Endodermal cell (in vitro differentiated cells): ENCODE measurements around the gene FCN2. TPM values are rescaled to one million over a fixed set of nuclear protein-coding genes. Genes with fewer than 3 reads are reported as not detected.
A peak's percentile ranks its signal among the peaks of the same experiment; 100 is the strongest.

Source experiments
- DNase-seq: peaks from one replicate; pipeline ENCODE4 v3.0.0-alpha.2; 2017
- H3K27ac ChIP-seq: 2 replicates; pipeline ENCODE4 v1.5.1; 2013; ENCODE audit warnings: mild to moderate bottlenecking, low read depth, low read length, moderate library complexity
- H3K27me3 ChIP-seq: 2 replicates; pipeline ENCODE4 v1.6.1; 2013; ENCODE audit warnings: mild to moderate bottlenecking, low read length, moderate library complexity; ENCODE audit not compliant: insufficient read depth, control insufficient read depth, poor library complexity, severe bottlenecking
- H3K36me3 ChIP-seq: 2 replicates; pipeline ENCODE4 v1.7.0; 2013; ENCODE audit warnings: mild to moderate bottlenecking, low read length, moderate library complexity; ENCODE audit not compliant: control insufficient read depth, insufficient read depth
- H3K4me1 ChIP-seq: one replicate; pipeline ENCODE4 v1.7.0; 2013; ENCODE audit warnings: low read length; ENCODE audit not compliant: control insufficient read depth, insufficient read depth
- H3K4me3 ChIP-seq: 2 replicates; pipeline ENCODE4 v1.5.1; 2013; ENCODE audit warnings: mild to moderate bottlenecking, low read length, moderate library complexity
- H3K9ac ChIP-seq: 2 replicates; pipeline ENCODE4 v1.6.1; 2013; ENCODE audit warnings: mild to moderate bottlenecking, low read length, moderate library complexity; ENCODE audit not compliant: poor library complexity, severe bottlenecking; ENCODE audit errors: extremely low read depth
- H3K9me3 ChIP-seq: 2 replicates; pipeline ENCODE4 v1.6.1; 2013; ENCODE audit warnings: mild to moderate bottlenecking, low read length, moderate library complexity; ENCODE audit not compliant: control insufficient read depth
- H3K27ac Mint-ChIP-seq: 2 replicates; pipeline ENCODE4 v1.8.0; 2020; ENCODE audit warnings: mixed read lengths
- H3K27me3 Mint-ChIP-seq: 2 replicates; pipeline ENCODE4 v1.8.0; 2021; ENCODE audit warnings: mild to moderate bottlenecking, mixed read lengths; ENCODE audit not compliant: insufficient read depth
- H3K36me3 Mint-ChIP-seq: 2 replicates; pipeline ENCODE4 v1.8.0; 2020; ENCODE audit warnings: low read depth, mixed read lengths
- H3K4me1 Mint-ChIP-seq: 2 replicates; pipeline ENCODE4 v1.8.0; 2020; ENCODE audit warnings: mixed read lengths
- H3K4me3 Mint-ChIP-seq: 2 replicates; pipeline ENCODE4 v1.8.0; 2020; ENCODE audit warnings: mild to moderate bottlenecking, moderate library complexity, mixed read lengths
- H3K9me3 Mint-ChIP-seq: 2 replicates; pipeline ENCODE4 v1.8.0; 2020; ENCODE audit warnings: mild to moderate bottlenecking, mixed read lengths
- WGBS, 2 experiments: methylation state at CpG; one replicate each; pipeline versions ENCODE4 v1.1.5 to v1.1.7; 2013; ENCODE audit warnings: missing lambda C conversion rate in 2 of 2, mixed read lengths in 1 of 2; ENCODE audit not compliant: insufficient coverage in 1 of 2, insufficient read length in 1 of 2; 5-methylcytosine and 5-hydroxymethylcytosine counted together
- total RNA-seq, 2 donors: library from RNA; stranded (reverse); fragmentation: NEBNext Ultra II Directional in 1 of 2; extraction: Animal tissue kit (Norgen Biotek cat#: 25700) in 1 of 2; gene quantifications; 2 replicates in 1 of 2; 3 replicates in 1 of 2; pipeline ENCODE4 v1.2.1, GENCODE V29; 2021
- TF ChIP-seq, protein P1 (sequence below): fragments of 200-600 bp; sonication (generic); conservative IDR thresholded peaks from 2 replicates; pipeline ENCODE4 v1.5.0; 2021; ENCODE audit warnings: antibody characterized with exemption, mild to moderate bottlenecking

FCN2 gene
- total RNA-seq, 2 donors from 2014 or later: not detected

- Mint-ChIP-seq H3K9me3 (peaks cover 2% of the 10 kb centered on the region), H3K27me3 (no peaks in the 10 kb centered on the region), H3K27ac (no peak overlapping the region), H3K4me1 (no peaks in the 10 kb centered on the region), H3K4me3 (no peak overlapping the region), H3K36me3 (no peaks in the 10 kb centered on the region)
- Histone ChIP-seq H3K9ac (no peak overlapping the region), H3K27me3 (no peaks in the 10 kb centered on the region), H3K36me3 (no peaks in the 10 kb centered on the region), H3K4me1 (no peaks in the 10 kb centered on the region), H3K9me3 (no peaks in the 10 kb centered on the region), H3K4me3 (no peak overlapping the region), H3K27ac (no peak overlapping the region)
- no peak for DNase-seq
- 89 to 94% methylated on average over 7 to 11 of the region's 11 CpGs for WGBS, 2 experiments
- TF ChIP-seq, protein P1, sequence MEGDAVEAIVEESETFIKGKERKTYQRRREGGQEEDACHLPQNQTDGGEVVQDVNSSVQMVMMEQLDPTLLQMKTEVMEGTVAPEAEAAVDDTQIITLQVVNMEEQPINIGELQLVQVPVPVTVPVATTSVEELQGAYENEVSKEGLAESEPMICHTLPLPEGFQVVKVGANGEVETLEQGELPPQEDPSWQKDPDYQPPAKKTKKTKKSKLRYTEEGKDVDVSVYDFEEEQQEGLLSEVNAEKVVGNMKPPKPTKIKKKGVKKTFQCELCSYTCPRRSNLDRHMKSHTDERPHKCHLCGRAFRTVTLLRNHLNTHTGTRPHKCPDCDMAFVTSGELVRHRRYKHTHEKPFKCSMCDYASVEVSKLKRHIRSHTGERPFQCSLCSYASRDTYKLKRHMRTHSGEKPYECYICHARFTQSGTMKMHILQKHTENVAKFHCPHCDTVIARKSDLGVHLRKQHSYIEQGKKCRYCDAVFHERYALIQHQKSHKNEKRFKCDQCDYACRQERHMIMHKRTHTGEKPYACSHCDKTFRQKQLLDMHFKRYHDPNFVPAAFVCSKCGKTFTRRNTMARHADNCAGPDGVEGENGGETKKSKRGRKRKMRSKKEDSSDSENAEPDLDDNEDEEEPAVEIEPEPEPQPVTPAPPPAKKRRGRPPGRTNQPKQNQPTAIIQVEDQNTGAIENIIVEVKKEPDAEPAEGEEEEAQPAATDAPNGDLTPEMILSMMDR: no peak
Observed at GRCh38 chr9:134870301-134870694, 10.3 kb upstream of the FCN2 start.

DNA sequence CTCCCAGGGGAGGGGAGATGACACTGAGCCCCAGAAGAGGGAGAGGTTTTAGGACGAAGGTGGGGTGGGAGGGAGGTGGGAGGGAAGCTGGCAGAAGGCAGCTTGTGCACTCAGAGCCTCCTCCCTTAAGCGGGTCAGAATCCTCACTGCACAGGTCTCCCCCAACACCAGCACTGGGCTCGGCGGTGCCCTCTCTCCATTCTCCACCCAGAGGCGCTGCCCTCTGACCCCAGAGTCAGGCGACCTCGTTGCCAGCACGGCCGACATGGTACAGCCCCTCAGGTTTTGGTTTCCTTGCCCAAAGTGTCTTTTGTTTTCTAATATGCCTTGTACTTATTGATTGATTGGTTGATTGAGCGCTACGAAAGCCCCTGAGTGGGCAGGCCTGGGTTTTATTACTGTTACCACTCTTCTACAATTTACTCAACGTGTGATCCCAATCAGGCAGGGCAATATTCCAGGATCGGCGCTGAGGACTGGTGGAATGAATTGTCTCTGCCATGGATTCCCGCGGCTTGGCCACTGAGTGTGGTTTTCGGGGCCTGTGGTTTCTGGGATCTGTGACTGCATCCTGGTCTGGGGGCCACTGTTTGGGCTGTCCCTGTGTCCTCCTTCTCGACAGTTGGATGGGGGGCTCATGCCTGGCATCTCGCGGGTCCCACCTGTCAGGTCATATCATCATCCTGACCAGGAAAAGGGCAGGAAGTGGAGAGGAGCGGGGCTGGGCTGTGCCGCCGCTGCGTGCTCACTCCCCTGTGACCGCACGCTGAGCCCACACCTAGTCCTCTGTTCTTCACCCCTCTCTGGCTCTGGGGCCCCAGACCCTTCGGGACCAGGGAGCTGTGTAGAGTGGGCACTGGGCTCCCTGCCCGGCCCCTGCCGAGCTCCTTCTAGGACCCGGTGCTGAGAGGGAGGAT lies 9.6 kb upstream of the FCN2 start:
- no peaks in the 10 kb centered on the region for H3K27me3 ChIP-seq
- H3K4me1 ChIP-seq: no peaks in the 10 kb centered on the region
- H3K27me3 Mint-ChIP-seq: no peaks in the 10 kb centered on the region
- H3K4me3 Mint-ChIP-seq: no peak overlapping the region
- DNase-seq: peak; percentile 31
- no peaks in the 10 kb centered on the region for H3K9me3 ChIP-seq
- no peak overlapping the region for H3K4me3 ChIP-seq
- no peak overlapping the region for H3K27ac ChIP-seq
- H3K27ac Mint-ChIP-seq: no peak overlapping the region
- H3K36me3 Mint-ChIP-seq: no peaks in the 10 kb centered on the region
- H3K36me3 ChIP-seq: no peaks in the 10 kb centered on the region
- WGBS, 2 experiments: 90 to 95% methylated on average over 12 to 30 of the region's 30 CpGs
- no peaks in the 10 kb centered on the region for H3K4me1 Mint-ChIP-seq
- peaks cover 2% of the 10 kb centered on the region for H3K9me3 Mint-ChIP-seq
- TF ChIP-seq, protein P1: no peak
- no peak overlapping the region for H3K9ac ChIP-seq

DNA sequence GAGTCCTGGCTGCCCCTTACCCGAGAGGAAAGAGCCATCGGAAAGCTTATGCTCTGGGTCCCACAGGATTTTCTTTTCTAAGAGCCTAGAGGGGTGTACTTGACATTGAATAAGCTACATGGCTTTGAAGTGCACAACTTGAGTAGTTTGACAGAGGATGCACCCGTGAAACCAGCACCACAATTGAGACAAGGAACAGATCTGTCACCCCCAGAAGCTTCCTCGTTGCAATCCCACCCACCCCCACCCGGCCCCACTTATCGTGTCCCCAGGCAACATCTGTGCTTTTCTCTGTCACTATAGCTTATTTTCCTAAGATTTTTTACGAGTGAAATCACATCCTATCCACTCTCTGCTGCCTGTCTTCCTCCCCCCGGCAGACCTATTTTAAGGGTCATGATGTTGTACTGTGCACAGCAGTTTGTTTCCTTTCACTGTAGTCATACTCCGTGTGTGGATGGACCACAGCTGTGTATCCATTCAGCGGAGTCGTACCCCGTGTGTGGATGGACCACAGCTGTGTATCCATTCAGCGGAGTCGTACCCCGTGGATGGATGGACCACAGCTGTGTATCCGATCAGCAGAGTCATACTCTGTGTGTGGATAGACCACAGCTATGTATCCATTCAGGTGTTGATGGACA lies 8.8 kb upstream of the FCN2 start:
- H3K9me3 Mint-ChIP-seq: peaks cover 2% of the 10 kb centered on the region
- Histone ChIP-seq H3K4me1 (no peaks in the 10 kb centered on the region), H3K27ac (no peak overlapping the region), H3K4me3 (no peak overlapping the region), H3K36me3 (no peaks in the 10 kb centered on the region), H3K9me3 (no peaks in the 10 kb centered on the region), H3K27me3 (no peaks in the 10 kb centered on the region), H3K9ac (no peak overlapping the region)
- WGBS, 2 experiments: 90 to 93% methylated on average over 11 to 16 of the region's 16 CpGs
- DNase-seq: no peak
- H3K27me3 Mint-ChIP-seq: no peaks in the 10 kb centered on the region
- H3K4me1 Mint-ChIP-seq: no peaks in the 10 kb centered on the region
- H3K27ac Mint-ChIP-seq: no peak overlapping the region
- no peak overlapping the region for H3K4me3 Mint-ChIP-seq
- no peaks in the 10 kb centered on the region for H3K36me3 Mint-ChIP-seq
- TF ChIP-seq, protein P1: no peak
